Renal pelvis (tissue), 4 donors: ENCODE data around the gene STXBP5L. TPM values are rescaled to one million over a fixed set of nuclear protein-coding genes. Genes with fewer than 3 reads are reported as not detected.
"Not testable (repeated sequence)": the region's sequence is repeated elsewhere in the genome, so short reads cannot be mapped to it uniquely, and the experiment has no call there.

Experiments used
- DNase-seq: peaks from one replicate; pipeline ENCODE4 v3.0.0-alpha.2; 2013
- polyA plus RNA-seq, 3 donors: library from polyadenylated mRNA; unstranded; fragments of 120-200 nt; gene quantifications; one replicate each; pipeline ENCODE4 v1.2.1, GENCODE V29; 2013; ENCODE audit not compliant: insufficient read length in 3 of 3

Gene STXBP5L
- polyA plus RNA-seq, 3 donors: 0.15 to 0.30 (median 0.24) TPM

GRCh38 chr3:121424549-121424948, 516.5 kb downstream of the STXBP5L start:
- DNase-seq: no peak

- no peak for DNase-seq
Observed at GRCh38 chr3:121430664-121431215, 522.7 kb downstream of the STXBP5L start.

- peak; percentile 84 for DNase-seq
Observed at GRCh38 chr3:121431726-121432517, 523.9 kb downstream of the STXBP5L start.

GRCh38 chr3:121436074-121436473, 528.1 kb downstream of the STXBP5L start:
- DNase-seq: no peak

- DNase-seq: no peak
Observed at GRCh38 chr3:121436641-121437040, 528.6 kb downstream of the STXBP5L start.

GRCh38 chr3:121443456-121443855, 535.5 kb downstream of the STXBP5L start:
- DNase-seq: no peak

- DNase-seq: not testable (repeated sequence)
Observed at GRCh38 chr3:121451752-121452151, 543.7 kb downstream of the STXBP5L start.

GRCh38 chr3:121462565-121462964, 554.6 kb downstream of the STXBP5L start:
- no peak for DNase-seq

GRCh38 chr3:121463745-121464144, 555.7 kb downstream of the STXBP5L start:
- DNase-seq: no peak

GRCh38 chr3:121467085-121467484, 559.1 kb downstream of the STXBP5L start:
- DNase-seq: no peak

GRCh38 chr3:121473001-121473400, 565.0 kb downstream of the STXBP5L start:
- no peak for DNase-seq

Other genes starting within 250 kb of the STXBP5L start
- gene HGD, start 226.0 kb upstream of the STXBP5L start, polyA plus RNA-seq: 100 to 1,000 TPM in 1 of 3 donors, 10 to 100 TPM in 2; 75.9 to 117 (median 90.1) TPM
- gene RABL3, start 165.7 kb upstream of the STXBP5L start, polyA plus RNA-seq: 10 to 100 TPM; 22.5 to 29.8 (median 24.6) TPM
- 10 to 100 TPM; 13.0 to 15.5 (median 14.9) TPM for gene GTF2E1, start 165.5 kb upstream of the STXBP5L start, polyA plus RNA-seq